ENCODE data around the gene PXYLP1.

GRCh38 chr3:141307351-141308059 is 75.9 kb downstream of the PXYLP1 start:
- no peak for TF ChIP-seq USF1 (IDR thresholded peaks at IDR 0.05)
- no peak for TF ChIP-seq YY1 (IDR thresholded peaks at IDR 0.05; ENCODE audit: low read depth)
- TF ChIP-seq RAD21 (IDR thresholded peaks at IDR 0.05; ENCODE audit: low read depth), result no peak
- TF ChIP-seq TCF12 (IDR thresholded peaks at IDR 0.05; ENCODE audit: low read depth), result no peak
- TF ChIP-seq EGR1 (IDR thresholded peaks at IDR 0.05), result no peak
- TF ChIP-seq MAX (IDR thresholded peaks at IDR 0.05), result no peak
- no peak for TF ChIP-seq FOXM1 (IDR thresholded peaks at IDR 0.05; ENCODE audit: borderline replicate concordance, low read depth)
- no peak for TF ChIP-seq EP300 (IDR thresholded peaks at IDR 0.05; ENCODE audit: borderline replicate concordance)
- TF ChIP-seq REST (IDR thresholded peaks at IDR 0.05; ENCODE audit: low read depth), result no peak
